GM21367 (cell line): ENCODE measurements around the gene HYAL2.

ENCODE experiments used
- ATAC-seq: cut with Tn5 transposase; IDR thresholded peaks from one replicate; pipeline ENCODE4 v1.9.1; 2021; ENCODE audit not compliant: unreplicated experiment

The HYAL2 gene

DNA sequence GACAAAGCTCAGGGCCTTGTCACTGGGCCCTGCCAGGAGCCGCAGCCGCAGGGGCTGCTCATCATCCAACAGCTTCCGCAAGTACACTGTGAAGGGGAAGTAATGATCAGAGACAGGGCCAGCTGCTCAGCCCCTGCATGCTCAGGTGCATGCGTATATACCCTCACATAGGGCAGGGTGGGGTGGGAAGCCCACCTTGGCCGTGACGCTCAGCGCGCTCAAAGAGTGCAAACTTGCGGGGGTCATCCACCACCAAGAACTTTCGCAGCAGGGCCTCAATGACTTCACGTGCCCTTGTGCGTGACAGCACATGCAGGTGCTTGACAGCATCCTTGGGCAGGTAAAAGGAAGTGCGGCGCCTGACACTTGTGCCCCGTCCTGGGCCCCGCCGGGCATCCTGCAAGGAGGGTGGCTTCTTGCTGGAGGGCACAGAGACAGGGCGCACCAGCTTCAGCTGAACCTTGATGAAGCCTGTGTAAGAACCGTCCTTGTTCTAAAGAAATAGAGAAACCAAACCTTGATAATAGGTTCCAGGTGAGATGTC is 8.9 kb upstream of the HYAL2 start:
- ATAC-seq = no peak

GRCh38 chr3:50330330-50330729 is 7.8 kb upstream of the HYAL2 start:
- ATAC-seq = no peak

DNA sequence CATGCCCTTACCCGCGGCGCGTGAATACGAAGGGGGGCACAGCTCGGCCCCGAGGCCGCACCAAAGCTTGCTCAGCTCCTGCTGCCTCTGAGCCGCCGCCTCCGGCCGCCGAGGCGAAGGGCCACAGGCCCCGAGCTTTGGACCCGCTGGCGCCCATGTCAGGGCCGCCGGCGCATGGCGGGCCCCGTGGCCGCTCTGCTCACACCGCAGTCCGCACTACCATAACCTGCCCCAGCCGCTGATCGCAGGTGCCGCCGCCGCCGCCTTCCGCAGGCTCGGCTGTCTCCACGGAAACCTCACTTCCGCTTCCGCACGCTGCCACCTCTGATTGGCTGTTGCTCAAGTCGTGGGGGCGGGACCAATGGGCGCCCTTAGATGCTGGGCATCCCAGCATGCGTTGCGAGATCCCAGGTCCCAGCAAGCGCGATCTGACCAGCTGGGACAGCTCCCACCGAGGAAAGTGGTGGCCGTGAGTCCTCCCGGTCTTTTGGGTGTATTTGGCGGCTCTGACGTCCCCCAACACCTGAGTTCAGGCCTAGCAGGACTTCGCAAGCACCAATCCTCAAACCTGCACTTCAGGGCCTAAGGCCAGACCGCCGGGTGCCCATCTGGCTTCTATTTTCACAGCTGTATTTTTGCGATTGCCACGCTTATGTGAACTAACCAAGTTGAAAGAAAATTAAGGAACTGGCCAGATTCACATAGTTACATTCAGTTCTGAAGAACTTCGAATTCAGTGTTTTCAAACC is 5.6 kb upstream of the HYAL2 start, which contains the start of gene TUSC2:
TSS of gene TUSC2 (minus strand) at position 281 of the 749 bp plus-strand sequence. CDS start at position 157, 124 bp downstream.
- ATAC-seq = peak; percentile 66

DNA sequence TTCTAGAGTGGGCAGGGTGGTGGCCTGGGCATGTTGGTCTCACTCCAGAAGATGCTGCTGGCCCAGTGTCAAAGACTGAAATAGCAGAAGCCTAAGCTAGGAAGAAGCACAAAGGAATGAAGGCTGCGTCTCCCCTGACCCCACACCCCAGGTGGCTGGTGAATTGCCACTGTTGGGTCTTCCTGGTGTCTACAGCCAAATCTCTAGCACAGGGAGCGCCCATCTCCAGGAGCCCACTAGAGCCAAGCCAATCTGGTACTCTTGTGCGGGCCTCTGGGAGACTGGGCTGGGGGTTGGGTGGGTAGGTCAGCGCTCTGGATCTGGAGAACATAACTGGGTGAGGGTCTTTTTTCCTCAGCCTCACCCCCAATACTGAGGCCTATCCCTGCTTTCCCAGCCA is 4.6 kb upstream of the HYAL2 start:
- ATAC-seq = no peak

GRCh38 chr3:50326182-50326541 is 3.6 kb upstream of the HYAL2 start:
- no peak for ATAC-seq

DNA sequence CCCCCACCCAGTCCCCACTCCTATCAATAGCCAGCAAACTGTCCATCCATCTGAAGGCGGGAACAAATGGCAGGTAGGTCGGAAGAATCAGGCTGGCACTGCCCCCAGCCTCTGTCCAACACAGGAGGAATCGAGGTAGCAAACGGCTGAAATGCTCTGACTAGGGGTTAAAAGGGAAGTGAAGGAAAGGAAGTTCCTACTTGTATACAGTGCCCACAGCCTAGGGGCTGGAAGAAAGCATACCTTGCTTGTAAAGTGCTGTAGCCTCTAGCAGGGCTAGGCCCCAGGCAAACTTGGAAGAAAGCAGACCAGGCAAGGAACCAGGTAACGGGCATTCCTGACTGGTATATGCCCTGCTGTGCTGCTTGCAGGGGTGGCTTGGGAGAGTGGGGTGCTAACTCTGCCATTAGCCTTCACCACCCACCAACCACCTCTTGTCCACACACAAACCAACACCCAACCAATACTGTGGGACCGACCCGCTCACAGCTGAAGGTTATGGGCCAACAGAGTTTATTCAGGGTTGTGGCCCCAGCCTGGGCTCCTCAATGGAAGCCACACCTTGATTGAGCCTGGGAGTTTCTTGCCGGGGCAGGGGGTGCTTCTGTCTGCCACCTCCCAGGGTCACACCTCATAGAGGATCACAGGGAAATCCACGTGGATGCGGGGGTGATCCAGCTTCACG is 3.1 kb upstream of the HYAL2 start:
- no peak for ATAC-seq

DNA sequence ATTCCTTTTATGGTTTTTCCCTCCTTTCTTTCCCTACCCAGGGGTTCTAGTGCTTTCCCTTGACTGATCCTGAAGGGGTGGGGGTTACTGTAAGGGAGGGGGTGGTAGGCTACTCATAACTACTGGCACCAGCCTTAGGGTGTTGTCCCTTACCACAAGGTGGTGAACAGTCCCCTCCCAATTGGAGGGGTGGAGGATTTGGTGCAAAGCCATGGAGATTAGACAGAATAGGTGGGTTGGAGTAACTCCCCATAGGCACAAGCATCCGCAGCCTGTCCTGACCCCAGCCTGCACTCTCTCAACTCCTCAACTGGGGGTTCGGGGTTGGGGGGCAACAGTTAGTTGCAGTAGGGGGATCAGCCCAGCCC is 2.6 kb upstream of the HYAL2 start:
- ATAC-seq = no peak

GRCh38 chr3:50324351-50325112 is 2.0 kb upstream of the HYAL2 start:
- ATAC-seq = no peak

DNA sequence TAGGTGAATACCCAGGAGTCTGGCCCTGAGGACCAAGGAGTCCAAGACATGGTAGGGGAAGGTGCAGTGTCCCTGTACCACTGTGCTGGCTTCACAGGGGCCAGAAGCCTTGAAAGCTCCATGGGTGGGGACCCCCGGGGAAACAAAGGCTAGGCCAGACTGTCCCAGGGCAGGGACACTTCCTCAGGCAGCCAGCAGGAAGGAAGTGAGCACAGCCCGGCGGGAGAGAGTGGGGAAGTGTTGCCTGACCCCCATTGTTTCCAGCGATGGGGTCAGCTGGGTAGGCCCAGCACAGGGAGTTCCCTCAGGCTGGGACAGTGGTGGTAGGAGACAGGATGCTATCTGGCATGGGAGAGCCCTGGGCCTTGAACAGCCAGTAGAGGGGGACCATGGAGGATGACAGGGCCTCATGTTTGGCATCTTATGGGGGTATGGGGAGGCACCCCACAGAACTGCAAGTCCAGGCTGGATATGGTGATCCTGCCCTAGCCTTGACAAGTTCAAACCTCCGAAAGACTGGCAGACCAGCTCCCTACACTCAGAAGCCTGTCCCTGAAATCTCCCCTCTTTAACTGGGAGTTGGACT is 1.2 kb upstream of the HYAL2 start:
- no peak for ATAC-seq

DNA sequence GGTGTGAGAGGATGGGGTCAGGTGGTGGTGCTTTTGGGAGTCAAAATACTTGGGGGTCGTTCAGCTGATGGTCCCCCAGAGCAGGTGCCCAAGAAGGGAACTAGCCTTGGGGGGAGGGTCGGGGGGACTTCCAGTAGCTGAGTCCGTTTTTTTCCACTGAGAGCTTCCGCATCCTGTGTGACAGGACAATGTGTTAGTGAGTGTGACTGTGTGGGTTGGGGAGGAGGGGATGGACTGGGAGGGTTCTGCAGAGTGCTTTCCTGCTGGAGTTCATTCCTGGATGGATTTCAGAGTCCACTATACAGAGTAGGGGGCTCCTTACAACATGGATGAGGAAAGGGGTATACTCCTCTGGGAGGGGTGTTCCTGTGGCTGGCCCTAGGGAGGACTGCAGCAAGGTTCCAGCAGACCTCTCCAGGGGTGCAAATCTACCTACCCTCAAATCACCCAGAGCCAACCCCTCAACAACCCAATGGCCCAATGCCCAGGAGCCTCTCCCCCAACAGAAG is 601 bp upstream of the HYAL2 start:
- ATAC-seq = no peak

DNA sequence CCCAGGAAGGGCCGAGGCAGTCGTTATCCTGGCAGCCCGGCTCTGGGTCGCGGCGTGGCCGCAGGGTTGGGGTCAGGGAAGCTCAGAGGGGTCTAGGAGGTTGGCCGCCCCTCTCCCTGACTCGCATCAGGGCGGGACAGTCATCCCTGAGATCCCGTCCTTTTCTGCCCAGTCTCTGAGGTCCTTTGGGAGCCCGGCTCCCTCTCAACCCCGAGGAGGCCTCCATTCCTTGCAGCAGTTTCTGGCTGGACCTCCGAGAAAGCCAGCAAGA is 495 bp downstream of the HYAL2 start:
- ATAC-seq = no peak

GRCh38 chr3:50321336-50322114 is 1.0 kb downstream of the HYAL2 start:
- peak; percentile 67 for ATAC-seq

- peak; percentile 25 for ATAC-seq
Observed at GRCh38 chr3:50320853-50321335, 1.7 kb downstream of the HYAL2 start.

DNA sequence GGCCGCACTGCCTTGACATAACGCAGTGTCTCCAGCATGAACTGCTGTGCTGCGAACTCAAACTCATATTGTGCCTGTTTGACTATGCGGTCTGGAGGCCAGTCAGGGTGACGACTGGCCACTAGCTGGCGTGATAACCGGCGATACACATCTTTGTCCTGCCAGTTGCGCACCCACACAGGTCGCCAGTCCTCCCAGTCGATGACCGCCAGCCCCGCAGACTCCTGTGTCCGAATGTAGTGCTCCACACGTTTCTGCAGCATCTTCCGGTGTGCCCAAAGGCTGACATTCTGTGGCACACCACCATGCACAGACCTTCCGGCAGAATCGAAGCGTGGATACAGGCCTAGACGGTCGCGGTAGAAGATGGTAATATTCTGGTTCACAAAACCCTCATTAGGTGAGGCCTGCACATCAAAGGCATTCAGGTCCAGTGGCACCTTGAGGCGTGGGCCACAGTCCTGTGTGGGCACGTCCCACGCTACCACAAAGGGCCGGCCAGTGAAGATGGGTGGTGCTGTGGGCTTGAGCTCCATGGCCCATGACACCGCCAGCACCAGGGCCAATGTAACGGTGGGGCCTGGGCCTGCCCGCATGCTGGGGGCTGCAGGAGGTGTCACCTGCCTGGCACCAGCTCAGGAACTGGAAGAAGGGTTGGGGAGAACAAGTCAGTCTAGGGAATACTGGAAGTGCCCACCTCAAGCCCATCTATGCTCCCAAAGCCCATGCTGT is 2.5 kb downstream of the HYAL2 start:
- ATAC-seq = no peak

GRCh38 chr3:50319181-50319893 is 3.2 kb downstream of the HYAL2 start:
- ATAC-seq = no peak

DNA sequence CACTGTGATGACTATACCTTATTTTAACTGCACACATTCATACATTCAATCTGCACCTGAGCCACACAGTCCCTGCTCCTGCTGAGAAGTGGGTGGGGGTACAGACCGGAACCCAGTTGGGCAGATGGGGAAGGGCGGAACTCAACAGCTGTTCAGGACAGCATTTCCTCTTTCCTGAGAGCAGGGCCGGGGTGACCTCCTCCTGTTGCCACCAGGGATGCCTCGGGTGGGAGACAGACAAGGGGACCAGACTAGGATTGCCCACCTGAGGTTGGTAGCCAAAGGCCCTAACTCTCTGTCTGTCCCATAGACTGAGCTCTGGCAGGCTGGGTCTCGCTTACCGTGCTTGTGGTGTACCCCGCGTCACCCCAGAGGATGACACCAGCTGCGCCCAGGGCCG is 3.9 kb downstream of the HYAL2 start:
- no peak for ATAC-seq

DNA sequence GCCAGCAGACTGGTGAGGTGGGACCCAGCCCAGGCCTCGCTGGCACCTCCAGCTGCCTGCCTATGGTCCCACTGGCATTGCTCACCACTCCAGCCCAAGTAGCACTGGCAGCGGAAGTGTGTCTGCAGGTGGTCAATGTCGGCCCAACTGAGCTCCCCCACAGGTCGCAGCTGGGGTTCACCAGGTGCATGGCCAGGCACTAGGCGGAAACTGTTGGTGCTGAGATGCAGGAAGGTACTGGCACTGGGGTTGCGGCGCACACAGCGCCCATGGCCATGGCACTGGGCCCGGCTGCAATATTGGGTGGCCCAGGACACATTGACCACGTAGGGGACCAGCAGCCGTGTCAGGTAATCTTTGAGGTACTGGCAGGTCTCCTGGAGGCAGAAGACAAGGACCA is 4.4 kb downstream of the HYAL2 start:
- ATAC-seq = no peak

GRCh38 chr3:50317300-50317699 is 5.2 kb downstream of the HYAL2 start:
- no peak for ATAC-seq

DNA sequence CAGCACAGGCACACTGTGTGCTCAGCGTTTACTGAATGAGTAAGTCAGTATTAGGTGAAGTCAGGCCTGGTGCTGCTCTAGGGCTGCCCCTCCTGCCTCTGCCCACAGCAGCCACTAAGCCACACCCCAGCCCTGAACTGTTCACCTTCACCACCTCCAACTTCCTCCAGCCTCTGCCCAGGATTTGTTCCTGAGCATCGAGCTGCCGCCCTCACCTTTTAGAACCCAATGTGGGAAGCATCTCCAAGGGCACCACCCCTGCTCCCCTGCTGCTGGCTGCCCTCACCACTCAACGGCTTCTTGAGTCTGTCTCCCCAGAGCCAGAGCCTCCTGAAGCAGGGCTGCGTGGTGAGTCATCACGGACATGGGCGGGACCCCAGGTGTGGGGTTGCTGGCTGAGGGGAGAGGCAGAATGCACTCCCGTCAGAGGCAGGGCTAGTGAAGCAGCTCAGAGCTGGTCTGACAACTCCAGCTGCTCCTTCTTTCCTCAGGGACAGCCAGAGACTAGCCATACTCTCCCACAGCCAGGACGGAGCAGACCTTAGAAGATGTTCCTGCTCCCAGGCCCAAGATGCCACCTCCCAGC is 5.8 kb downstream of the HYAL2 start:
- ATAC-seq = no peak
